HUDEP-2 (cell line): ENCODE measurements around the gene SLC27A2.
"Not testable (repeated sequence)": the region's sequence is repeated elsewhere in the genome, so short reads cannot be mapped to it uniquely, and the experiment has no call there.

Experiments
- DNase-seq, 76 experiments: peaks; one replicate each; lab custom pipeline; 2025; ENCODE audit not compliant: unreplicated experiment in 76 of 76; lab: John Stamatoyannopoulos, UW

The SLC27A2 gene

GRCh38 chr15:50162969-50163718 is 18.9 kb upstream of the SLC27A2 start:
- DNase-seq, result no peak

- no peak for DNase-seq
Measured at GRCh38 chr15:50163719-50164410, 18.1 kb upstream of the SLC27A2 start.

DNA sequence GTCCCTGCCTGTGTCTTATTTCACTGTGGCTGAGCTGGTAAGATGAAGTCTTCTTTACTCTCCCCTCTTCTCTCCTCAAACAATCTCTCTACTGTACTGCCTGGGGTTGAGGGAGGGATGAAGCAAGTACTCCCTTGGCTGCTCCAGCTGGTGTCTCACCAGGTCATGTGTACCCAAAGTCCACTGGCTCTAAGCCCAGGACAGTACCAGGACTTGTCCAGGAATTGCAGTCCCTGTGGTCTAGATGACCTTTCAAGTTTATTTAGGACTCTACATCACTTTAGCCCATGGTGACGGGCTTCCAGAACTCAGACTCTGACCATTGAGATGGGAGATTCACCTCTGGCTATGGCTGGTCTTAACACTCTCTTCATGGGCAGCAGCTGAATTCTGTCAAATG is 17.5 kb upstream of the SLC27A2 start:
- DNase-seq, result no peak

DNA sequence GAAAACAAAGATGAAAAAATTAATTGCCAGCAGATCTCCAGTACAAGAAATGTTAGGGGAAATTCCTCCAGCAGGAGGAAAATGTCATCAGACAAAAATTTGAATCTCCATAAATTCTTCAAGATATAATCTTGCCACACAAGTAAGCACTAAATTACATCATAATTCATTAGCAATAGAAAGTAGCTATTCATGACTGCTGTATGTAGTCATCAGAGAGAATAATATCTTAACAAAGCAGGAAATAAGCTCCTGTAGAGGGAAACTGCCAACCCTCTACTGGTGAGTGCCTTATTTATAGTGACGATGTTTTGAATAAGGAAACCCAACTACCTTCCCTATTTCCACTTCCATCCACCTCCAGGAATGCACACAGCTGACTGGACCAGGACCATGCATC is 15.8 kb upstream of the SLC27A2 start:
- no peak for DNase-seq

DNA sequence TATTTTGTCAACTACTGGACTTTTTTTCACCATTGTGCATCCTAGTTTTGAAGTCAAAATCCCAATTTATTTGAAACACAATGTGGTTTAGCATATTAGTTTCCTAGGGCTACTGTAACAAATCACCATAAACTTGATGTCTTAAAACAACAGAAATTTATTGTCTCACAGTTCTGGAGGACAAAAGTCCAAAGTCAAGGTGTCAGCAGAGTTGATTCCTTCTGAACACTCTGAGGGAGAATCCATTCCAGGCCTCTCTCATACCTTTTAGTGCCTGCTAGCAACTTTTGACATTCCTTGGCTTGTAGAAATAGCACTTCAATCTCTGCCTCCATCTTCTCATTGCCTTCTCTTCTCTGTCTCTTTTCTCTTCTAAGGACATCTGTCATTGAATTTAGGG is 14.9 kb upstream of the SLC27A2 start:
- DNase-seq, result no peak

DNA sequence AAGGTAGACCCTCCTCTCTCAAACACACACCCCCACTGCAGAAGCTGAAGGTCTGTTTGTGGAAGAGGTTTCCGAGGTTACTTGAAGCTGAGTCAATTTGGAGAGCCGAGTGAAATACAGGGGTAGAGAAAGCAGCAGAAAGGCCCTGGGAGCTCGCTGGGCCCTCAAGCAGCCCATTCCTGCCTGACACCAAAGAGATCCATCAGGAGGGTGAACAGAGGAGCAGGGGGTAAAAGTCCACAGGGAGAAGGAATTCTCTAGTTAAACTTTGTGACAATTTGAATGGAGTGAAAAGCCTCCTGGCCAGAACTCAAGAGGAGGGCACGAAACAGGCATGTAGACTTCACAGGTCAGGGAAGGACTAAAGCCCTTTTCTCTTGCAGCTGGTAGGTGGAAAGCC is 13.6 kb upstream of the SLC27A2 start:
- DNase-seq, result no peak

DNA sequence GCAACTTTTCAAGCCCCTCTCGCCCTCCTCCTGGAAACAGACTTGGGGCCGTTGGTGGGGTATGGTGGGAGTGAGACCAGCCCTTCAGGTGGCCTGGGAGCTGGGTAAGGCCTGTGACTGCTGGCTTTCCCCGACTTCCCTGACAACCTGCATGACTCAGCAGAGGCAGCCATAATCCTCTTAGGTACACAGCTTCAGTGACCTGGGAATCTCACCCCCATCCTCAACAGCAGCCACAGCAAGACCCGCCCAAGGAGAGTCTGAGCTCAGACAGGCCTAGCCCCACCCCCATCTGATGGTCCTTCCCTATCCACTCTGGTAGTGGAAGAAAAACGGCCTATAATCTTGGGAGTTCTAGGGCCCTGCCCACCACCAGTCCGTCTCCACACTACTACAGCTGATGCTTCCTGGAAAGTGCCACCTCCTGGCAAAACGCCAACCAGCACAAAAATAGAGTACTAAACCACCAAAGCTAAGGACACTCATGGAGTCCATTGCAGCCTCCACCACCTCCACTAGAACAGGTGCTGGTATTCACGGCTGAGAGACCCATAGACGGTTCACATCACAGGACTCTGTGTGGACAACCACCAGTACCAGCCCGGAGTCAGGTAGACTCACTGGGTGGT is 13.1 kb upstream of the SLC27A2 start:
- DNase-seq, result no peak

DNA sequence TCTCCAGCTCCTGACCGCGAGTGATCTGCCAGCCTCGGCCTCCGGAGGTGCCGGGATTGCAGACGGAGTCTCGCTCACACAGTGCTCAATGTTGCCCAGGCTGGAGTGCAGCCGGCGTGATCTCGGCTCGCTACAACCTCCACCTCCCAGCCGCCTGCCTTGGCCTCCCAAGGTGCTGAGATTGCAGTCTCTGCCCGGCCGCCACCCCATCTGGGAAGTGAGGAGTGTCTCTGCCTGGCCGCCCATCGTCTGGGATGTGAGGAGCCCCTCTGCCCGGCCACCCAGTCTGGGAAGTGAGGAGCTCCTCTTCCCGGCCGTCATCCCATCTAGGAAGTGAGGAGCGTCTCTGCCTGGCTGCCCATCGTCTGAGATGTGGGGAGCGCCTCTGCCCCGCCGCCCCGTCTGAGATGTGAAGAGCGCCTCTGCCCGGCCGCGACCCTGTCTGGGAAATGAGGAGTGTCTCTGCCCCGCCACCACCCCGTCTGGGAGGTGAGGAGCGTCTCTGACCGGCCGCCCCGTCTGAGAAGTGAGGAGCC is 9.6 kb upstream of the SLC27A2 start:
- DNase-seq, result not testable (repeated sequence)

GRCh38 chr15:50176869-50177268 is 5.1 kb upstream of the SLC27A2 start:
- DNase-seq, result no peak

DNA sequence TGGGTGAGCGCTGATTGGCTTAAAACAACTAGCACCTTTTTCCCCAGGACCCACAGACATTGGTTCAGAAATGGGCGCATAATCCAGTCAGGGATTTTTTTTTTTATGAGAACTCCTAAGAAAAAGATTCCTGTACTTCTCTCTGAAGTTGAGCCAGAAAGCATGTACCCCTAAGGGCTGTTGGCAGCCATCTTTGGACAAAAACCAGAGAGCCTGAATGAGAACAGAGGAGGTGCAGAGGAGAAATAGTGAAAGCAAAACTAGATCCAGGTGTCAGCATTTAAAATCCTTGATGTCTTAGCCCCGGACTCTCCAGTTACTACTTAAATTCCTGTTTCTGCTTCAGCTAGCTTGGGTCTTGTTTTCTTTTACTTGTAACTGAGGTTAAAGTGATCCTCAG is 1.9 kb upstream of the SLC27A2 start:
- DNase-seq, result no peak

- DNase-seq, result no peak
Measured at GRCh38 chr15:50180582-50180981, 1.4 kb upstream of the SLC27A2 start.

GRCh38 chr15:50181201-50181968 is 611 bp upstream of the SLC27A2 start:
- no peak for DNase-seq

GRCh38 chr15:50182219-50183013 is 420 bp downstream of the SLC27A2 start:
- DNase-seq, result peak in 35 of 76 experiments; percentile 6 to 63 (median 37)

DNA sequence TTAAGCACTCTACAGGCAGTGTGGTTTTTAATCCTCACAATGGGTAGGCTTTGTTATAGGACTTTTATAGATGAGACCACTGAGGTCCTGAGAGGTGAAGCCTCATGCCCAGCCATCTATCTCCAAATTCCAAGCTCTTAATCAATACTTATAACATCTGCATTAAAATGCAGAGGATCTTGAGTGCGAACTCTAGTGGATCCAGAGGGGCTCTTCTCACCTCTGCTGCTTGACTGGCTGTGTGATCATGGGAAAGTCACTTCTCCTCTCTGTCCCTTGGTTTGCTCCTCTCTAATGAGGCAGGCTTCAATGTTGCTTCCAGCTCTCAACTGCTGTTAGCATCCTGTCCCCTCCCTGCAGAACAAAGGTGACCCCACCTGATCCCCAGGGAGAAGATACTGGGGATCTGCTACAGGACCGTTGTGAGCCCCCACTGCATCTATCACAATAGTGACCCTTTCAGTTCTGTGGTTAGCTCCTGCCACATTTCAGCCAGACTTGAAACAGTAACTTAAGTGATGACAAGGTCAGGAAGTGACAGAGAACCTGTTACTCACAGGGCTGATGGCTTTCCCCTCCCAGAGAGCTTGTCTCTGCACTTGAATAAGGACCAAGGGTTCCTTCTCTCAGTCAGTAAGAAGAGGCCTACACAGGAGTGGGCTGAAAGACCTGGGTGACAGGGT is 1.3 kb downstream of the SLC27A2 start:
- DNase-seq, result peak in 12 of 76 experiments; percentile 3 to 36 (median 10)

GRCh38 chr15:50184863-50185504 is 3.0 kb downstream of the SLC27A2 start:
- DNase-seq, result no peak

DNA sequence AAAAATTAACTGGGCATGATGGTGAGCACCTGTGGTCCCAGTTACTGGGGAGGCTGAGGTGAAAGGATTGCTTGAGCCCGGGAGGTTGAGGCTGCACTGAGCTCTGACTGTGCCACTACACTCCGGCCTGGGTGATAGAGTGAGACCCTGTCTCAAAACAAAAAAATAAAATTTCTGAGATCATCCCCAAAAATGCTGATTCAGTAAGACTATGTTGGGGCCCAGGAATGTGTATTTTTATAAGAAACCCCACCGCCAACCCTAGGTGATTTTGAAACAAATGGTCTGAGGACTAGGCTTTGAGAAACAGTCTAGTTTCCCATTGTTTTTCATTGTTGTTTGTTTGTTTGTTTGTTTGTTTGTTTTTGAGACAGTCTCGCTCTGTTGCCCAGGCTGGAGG is 4.1 kb downstream of the SLC27A2 start:
- DNase-seq, result no peak

DNA sequence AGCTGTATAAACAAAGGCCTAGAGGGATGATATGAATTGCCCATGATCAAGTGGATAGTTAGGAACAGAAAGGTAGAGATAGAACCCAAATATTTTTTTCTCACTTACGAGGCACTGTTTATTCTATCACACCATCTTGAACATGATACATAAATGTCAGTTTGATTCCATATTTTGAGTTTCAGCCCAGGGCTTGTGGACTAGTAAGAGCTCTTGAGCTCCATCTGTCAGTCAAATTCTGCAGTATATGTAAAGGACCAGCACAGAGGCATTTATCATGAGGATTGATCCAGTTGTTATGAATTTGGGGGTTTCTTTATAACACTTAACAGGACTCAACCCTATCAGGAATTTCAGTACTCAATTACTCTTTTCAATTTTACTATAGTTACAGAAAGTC is 4.8 kb downstream of the SLC27A2 start:
- no peak for DNase-seq

DNA sequence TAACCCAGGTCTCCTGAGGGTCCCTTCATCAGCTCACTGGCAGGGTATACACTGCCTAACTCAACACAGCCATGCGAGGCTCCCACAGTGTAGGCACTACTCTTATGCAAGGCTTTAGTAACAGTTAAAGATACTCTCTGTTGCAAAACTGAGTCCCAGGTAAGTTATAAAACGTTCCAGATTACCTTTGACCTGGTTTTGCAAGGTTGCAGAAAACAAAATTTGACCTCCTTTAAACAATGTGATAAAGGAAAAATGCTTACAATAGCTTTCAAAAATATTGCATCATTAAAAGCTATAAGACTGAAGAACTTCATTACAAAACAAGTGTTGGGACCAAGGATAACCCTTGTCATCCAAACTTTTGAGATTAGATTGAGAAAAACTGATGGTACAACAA is 5.5 kb downstream of the SLC27A2 start:
- no peak for DNase-seq

DNA sequence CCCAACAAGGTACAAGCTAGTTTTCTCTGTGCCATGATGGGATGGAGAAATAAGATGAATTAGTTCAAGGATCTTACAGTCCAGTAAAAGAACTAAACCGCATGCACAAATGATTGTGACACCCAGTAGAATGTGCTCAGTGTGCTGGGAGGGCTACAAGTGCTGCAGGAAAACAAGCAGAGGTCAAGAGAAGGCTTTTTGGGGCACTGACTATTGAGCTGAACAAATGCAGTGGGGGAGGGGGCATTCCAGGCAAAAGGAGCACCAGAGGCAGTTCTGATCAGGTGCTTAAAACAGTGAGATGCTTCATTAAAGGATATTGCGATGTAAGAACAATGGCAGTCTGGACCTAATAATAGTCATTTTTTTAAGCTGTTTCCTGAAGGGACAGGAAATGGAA is 6.0 kb downstream of the SLC27A2 start:
- DNase-seq, result no peak
